ENCODE results near the gene MEF2A. TPM values are rescaled to one million over a fixed set of nuclear protein-coding genes. Genes with fewer than 3 reads are reported as not detected.

The MEF2A gene
- total RNA-seq, 3 donors from 2014 or later, result 41.6 to 77.6 (median 63.4) TPM

- H3K36me3 ChIP-seq, result no peaks in the 10 kb centered on the region
Measured at GRCh38 chr15:99764522-99764921, 198.7 kb downstream of the MEF2A start.

More at GRCh38 chr15:99764522-99764921, 198.7 kb downstream of the MEF2A start:
- H3K4me1 ChIP-seq, result no peaks in the 10 kb centered on the region
- H3K27ac ChIP-seq, result no peak overlapping the region
- no peak overlapping the region for H3K4me3 ChIP-seq
- no peaks in the 10 kb centered on the region for H3K9me3 ChIP-seq
- DNase-seq (ENCODE audit: low spot score in 2 of 2), result no peak
- TF ChIP-seq CTCF (IDR thresholded peaks at IDR 0.05) (no peak), POLR2AphosphoS5 (IDR thresholded peaks at IDR 0.05) (no peak), POLR2A (IDR thresholded peaks at IDR 0.05) (no peak)
- no peaks in the 10 kb centered on the region for H3K27me3 ChIP-seq
- intact Hi-C loops (cut with DNase I; ENCODE audit: low total_unique reads), result no loop called here

Other genes starting within 250 kb of the MEF2A start
- 10 to 100 TPM; 12.1 to 16.0 (median 12.2) TPM for gene LYSMD4, start 167.5 kb downstream of the MEF2A start, total RNA-seq

All from breast epithelium (tissue), 4 donors.